ENCODE measurements around the gene UCK2. TPM values are rescaled to one million over a fixed set of nuclear protein-coding genes. Genes with fewer than 3 reads are reported as not detected.

The UCK2 gene
- total RNA-seq, 1 donor from 2014 or later: 8.3 TPM

DNA sequence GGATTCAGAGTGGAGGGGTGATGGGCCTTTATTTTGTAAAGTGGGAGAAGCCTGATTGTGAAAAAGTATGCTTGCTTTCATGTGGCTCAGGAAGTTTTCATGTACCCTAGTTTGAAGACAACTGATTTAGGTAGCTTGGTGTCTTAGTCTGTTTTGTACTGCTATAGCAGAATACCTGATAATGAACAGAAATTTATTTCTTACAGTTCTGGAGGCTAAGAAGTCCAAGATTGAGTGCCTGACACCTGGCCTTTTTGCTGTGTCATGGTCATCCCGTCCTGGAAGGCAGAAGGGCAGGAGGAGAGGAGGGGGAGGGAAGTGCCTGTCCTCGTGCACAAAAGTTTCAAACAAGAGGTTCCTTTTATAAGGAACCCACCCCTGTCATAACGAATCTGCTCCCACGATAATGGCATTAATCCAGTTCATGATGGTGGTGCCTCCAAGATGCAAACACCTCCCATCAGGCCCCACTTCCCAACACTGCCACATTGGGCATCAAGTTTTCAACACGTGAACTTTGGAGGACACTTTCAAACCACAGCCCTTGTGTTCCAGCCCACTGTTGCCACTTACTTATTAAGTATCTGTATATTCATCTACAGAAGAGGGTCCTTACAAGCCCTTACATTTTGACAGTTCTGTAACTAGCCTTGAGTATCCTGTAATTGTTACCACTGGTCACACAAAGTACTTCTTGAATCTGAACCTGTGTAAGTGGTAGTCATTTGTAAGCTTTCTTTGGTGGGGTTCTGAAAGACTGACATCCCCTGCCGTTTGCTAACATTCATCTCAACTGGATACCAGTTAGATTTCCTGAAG lies 9.5 kb downstream of the UCK2 start:
- ATAC-seq: peak; percentile 61 to 86

GRCh38 chr1:165837838-165838364 lies 10.5 kb downstream of the UCK2 start:
- ATAC-seq: peak; percentile 70 to 74
- intact Hi-C loops (cut with DNase I): no loop called here
- Histone ChIP-seq H3K4me3 (no peak overlapping the region), H3K27me3 (ENCODE audit: low read depth) (peaks cover 5% of the 10 kb centered on the region), H3K4me1 (peaks cover 19% of the 10 kb centered on the region), H3K9me3 (no peaks in the 10 kb centered on the region), H3K36me3 (no peaks in the 10 kb centered on the region), H3K27ac (no peak overlapping the region)
- DNase-seq: no peak
- TF ChIP-seq, protein P1, sequence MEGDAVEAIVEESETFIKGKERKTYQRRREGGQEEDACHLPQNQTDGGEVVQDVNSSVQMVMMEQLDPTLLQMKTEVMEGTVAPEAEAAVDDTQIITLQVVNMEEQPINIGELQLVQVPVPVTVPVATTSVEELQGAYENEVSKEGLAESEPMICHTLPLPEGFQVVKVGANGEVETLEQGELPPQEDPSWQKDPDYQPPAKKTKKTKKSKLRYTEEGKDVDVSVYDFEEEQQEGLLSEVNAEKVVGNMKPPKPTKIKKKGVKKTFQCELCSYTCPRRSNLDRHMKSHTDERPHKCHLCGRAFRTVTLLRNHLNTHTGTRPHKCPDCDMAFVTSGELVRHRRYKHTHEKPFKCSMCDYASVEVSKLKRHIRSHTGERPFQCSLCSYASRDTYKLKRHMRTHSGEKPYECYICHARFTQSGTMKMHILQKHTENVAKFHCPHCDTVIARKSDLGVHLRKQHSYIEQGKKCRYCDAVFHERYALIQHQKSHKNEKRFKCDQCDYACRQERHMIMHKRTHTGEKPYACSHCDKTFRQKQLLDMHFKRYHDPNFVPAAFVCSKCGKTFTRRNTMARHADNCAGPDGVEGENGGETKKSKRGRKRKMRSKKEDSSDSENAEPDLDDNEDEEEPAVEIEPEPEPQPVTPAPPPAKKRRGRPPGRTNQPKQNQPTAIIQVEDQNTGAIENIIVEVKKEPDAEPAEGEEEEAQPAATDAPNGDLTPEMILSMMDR (IDR thresholded peaks at IDR 0.05): no peak

More for the DNA sequence above, 9.5 kb downstream of the UCK2 start:
- intact Hi-C loops (cut with DNase I): no loop called here
- H3K27me3 ChIP-seq (ENCODE audit: low read depth): peaks cover 5% of the 10 kb centered on the region
- peaks cover 13% of the 10 kb centered on the region for H3K4me1 ChIP-seq
- H3K36me3 ChIP-seq: no peaks in the 10 kb centered on the region
- H3K9me3 ChIP-seq: no peaks in the 10 kb centered on the region
- no peak overlapping the region for H3K4me3 ChIP-seq
- no peak for DNase-seq
- H3K27ac ChIP-seq: no peak overlapping the region
- TF ChIP-seq, protein P1 (IDR thresholded peaks at IDR 0.05): no peak

GRCh38 chr1:165840423-165840822 lies 13.0 kb downstream of the UCK2 start:
- Histone ChIP-seq H3K9me3 (no peaks in the 10 kb centered on the region), H3K4me3 (no peak overlapping the region), H3K36me3 (no peaks in the 10 kb centered on the region), H3K27ac (no peak overlapping the region), H3K27me3 (ENCODE audit: low read depth) (peaks cover 5% of the 10 kb centered on the region), H3K4me1 (peaks cover 23% of the 10 kb centered on the region)
- intact Hi-C loops (cut with DNase I): no loop called here
- ATAC-seq (no peak), DNase-seq (no peak)
- TF ChIP-seq, protein P1 (IDR thresholded peaks at IDR 0.05): no peak

GRCh38 chr1:165841582-165842017 lies 14.2 kb downstream of the UCK2 start:
- Histone ChIP-seq H3K36me3 (no peaks in the 10 kb centered on the region), H3K27ac (no peak overlapping the region), H3K4me1 (peaks cover 23% of the 10 kb centered on the region), H3K9me3 (no peaks in the 10 kb centered on the region), H3K4me3 (no peak overlapping the region), H3K27me3 (ENCODE audit: low read depth) (peaks cover 5% of the 10 kb centered on the region)
- no peak for ATAC-seq
- TF ChIP-seq, protein P1 (IDR thresholded peaks at IDR 0.05): no peak
- intact Hi-C loops (cut with DNase I): no loop called here
- no peak for DNase-seq

DNA sequence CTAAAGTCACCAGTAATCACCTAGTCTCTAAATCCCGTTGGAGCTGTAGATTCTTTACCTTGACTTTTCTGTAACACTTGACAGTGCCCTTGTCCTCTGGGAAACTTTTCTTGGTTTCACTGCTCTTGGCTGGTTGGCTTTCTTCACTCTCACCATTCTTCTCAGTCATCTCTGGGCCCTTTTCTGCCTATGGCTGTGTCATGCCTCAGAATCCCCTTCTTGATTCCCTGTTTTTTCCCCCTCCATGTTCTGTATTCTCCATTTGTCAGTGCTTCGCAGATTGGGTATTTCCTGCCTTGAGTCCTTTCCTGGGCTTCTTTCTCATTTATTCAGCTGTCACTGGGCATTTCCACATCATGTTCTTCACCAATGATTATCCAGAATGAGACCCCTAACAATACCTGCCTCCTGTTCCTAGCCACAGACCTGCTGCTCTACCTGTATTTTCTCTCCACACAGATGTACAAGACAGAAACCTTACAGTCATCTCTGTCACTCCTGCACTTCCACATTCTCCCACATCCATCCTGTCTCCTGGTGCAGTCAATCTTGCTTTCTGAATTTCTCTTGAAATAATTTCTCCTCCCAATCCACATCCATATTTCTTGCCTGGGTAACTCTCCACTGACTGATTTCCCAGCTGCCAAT lies 14.7 kb downstream of the UCK2 start:
- intact Hi-C loops (cut with DNase I): no loop called here
- H3K4me1 ChIP-seq: peaks cover 23% of the 10 kb centered on the region
- no peak for DNase-seq
- H3K4me3 ChIP-seq: no peak overlapping the region
- peaks cover 5% of the 10 kb centered on the region for H3K27me3 ChIP-seq (ENCODE audit: low read depth)
- no peak overlapping the region for H3K27ac ChIP-seq
- TF ChIP-seq, protein P1 (IDR thresholded peaks at IDR 0.05): no peak
- H3K9me3 ChIP-seq: no peaks in the 10 kb centered on the region
- H3K36me3 ChIP-seq: no peaks in the 10 kb centered on the region
- ATAC-seq: no peak
